NCI-H1105 (cell line): Measurements from ENCODE around the gene MARCHF11.

Experiments used
- DNase-seq: peaks from one replicate; lab custom pipeline; 2025; lab: John Stamatoyannopoulos, UW

MARCHF11 gene

GRCh38 chr5:16179511-16179935, at the start of gene MARCHF11:
Gene MARCHF11 (minus strand): TSS chr5:16179791. CDS start chr5:16179575, 216 bp downstream.
- DNase-seq, result peak; percentile 44

- no peak for DNase-seq
Observed at GRCh38 chr5:16225927-16226326, 46.3 kb upstream of the MARCHF11 start.

GRCh38 chr5:16192311-16192710, 12.7 kb upstream of the MARCHF11 start:
- no peak for DNase-seq

GRCh38 chr5:16180789-16181082, 1.1 kb upstream of the MARCHF11 start:
- no peak for DNase-seq

- DNase-seq, result peak; percentile 7
Observed at GRCh38 chr5:16179936-16180788, 571 bp upstream of the MARCHF11 start.

GRCh38 chr5:16178745-16179372, 732 bp downstream of the MARCHF11 start:
- peak; percentile 41 for DNase-seq

- peak; percentile 53 for DNase-seq
Observed at GRCh38 chr5:16169550-16169949, 10.0 kb downstream of the MARCHF11 start.

GRCh38 chr5:16160706-16161105, 18.9 kb downstream of the MARCHF11 start:
- peak; percentile 74 for DNase-seq

- DNase-seq, result no peak
Observed at GRCh38 chr5:16159636-16160035, 20.0 kb downstream of the MARCHF11 start.

GRCh38 chr5:16156152-16156551, 23.4 kb downstream of the MARCHF11 start:
- DNase-seq, result no peak

GRCh38 chr5:16152601-16153568, 26.7 kb downstream of the MARCHF11 start:
- peak; percentile 71 for DNase-seq

- DNase-seq, result no peak
Observed at GRCh38 chr5:16149621-16150020, 30.0 kb downstream of the MARCHF11 start.

GRCh38 chr5:16147179-16147900, 32.3 kb downstream of the MARCHF11 start:
- no peak for DNase-seq

- DNase-seq, result no peak
Observed at GRCh38 chr5:16144416-16144815, 35.2 kb downstream of the MARCHF11 start.

- no peak for DNase-seq
Observed at GRCh38 chr5:16143361-16144049, 36.1 kb downstream of the MARCHF11 start.

- DNase-seq, result no peak
Observed at GRCh38 chr5:16140944-16141343, 38.6 kb downstream of the MARCHF11 start.

GRCh38 chr5:16140417-16140816, 39.2 kb downstream of the MARCHF11 start:
- no peak for DNase-seq

GRCh38 chr5:16137177-16137576, 42.4 kb downstream of the MARCHF11 start:
- DNase-seq, result no peak

- no peak for DNase-seq
Observed at GRCh38 chr5:16135506-16135905, 44.1 kb downstream of the MARCHF11 start.

GRCh38 chr5:16135003-16135402, 44.6 kb downstream of the MARCHF11 start:
- no peak for DNase-seq

GRCh38 chr5:16134204-16134603, 45.4 kb downstream of the MARCHF11 start:
- DNase-seq, result no peak
